ENCODE results near the gene LRRC14B.
"Not testable (repeated sequence)": the region's sequence is repeated elsewhere in the genome, so short reads cannot be mapped to it uniquely, and the experiment has no call there.

LRRC14B gene

DNA sequence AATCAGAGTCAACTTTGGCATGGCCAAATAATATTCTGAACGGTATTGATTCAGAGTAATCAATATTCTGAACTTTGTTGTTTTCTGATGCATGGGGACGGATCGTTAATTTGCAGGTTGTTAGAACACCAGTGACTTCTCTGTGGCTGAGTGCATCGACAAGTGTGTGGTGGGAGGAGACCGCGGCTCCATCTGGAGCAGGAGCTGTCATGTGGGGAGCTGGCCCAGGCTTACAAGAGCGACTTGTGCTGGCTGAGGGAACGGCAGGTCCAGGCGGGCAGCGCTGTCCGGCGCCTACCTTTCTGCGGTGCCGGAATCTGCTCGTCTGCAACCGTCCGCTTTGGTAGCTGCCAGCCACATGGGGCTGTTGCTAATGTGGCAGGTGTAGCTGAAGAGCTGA is 36.1 kb downstream of the LRRC14B start:
- H3K27ac ChIP-seq; DNase-seq (ENCODE audit: low read depth, low spot score): not testable (repeated sequence)

GRCh38 chr5:228886-229285 is 37.6 kb downstream of the LRRC14B start:
- no peak for DNase-seq (ENCODE audit: low read depth, low spot score)
- no peak overlapping the region for H3K27ac ChIP-seq

DNA sequence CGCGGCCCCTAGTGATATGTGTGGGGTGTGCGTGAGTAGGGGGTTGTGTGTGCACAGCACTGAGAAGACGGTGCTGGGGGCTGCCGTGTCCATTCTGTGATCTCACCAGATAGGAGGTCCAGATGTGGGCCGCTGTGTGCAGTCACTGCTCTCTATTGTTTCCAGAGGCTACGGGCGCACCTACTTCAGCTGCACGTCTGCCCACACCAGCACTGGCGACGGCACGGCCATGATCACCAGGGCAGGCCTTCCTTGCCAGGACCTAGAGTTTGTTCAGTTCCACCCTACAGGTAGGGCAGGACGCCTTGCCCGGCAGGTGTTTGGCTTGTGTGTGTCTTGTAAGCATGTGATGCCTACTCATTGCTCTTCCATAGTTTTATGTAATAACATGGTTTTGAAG is 39.4 kb downstream of the LRRC14B start:
- no peak for DNase-seq (ENCODE audit: low read depth, low spot score)
- no peak overlapping the region for H3K27ac ChIP-seq

DNA sequence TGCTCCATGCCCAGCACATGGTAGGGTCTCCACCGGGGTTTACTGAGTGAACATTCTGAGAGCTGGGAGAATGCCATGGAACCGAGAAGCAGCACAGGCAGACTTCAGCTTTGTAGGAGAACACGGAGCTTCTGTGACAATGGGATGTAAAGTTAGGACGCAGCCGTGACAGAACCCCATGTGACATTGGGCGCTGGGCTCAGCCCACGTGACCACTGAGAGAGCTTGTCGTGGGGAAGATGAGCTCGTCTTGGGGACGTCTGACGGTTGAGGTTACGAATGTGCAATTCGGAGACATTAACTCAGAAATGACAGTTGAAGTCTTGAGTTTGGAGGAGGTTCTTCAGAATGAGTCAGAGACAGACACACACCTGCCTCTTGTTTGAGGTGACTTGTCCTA is 40.4 kb downstream of the LRRC14B start:
- DNase-seq (ENCODE audit: low read depth, low spot score): no peak
- H3K27ac ChIP-seq: no peak overlapping the region

GRCh38 chr5:233426-233825 is 42.1 kb downstream of the LRRC14B start:
- H3K27ac ChIP-seq; DNase-seq (ENCODE audit: low read depth, low spot score): not testable (repeated sequence)

GRCh38 chr5:234450-234849 is 43.2 kb downstream of the LRRC14B start:
- H3K27ac ChIP-seq: no peak overlapping the region
- DNase-seq (ENCODE audit: low read depth, low spot score): no peak

- H3K27ac ChIP-seq; DNase-seq (ENCODE audit: low read depth, low spot score): not testable (repeated sequence)
These were observed 44.2 kb downstream of the LRRC14B start for GRCh38 chr5:235527-235926.

DNA sequence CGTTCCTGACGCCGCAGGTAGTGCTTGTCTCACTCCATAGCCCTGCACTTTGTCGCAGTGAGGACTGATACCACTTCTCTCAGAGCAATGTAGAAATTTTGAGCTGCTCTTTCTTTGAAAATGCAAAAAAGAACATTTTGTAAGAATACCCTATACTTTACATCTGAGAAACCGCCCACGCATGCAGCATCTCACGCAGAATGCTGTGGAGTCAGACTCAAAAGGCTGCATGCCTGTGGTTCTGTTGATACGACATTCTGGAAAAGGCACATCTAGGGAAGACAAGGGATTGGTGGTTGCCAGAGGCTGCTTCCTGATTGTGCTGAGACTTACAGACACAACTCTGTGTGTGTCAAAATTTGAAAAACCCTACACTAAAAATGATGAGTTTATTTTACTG is 46.6 kb downstream of the LRRC14B start:
- DNase-seq (ENCODE audit: low read depth, low spot score); H3K27ac ChIP-seq: not testable (repeated sequence)

- DNase-seq (ENCODE audit: low read depth, low spot score); H3K27ac ChIP-seq: not testable (repeated sequence)
These were observed 49.3 kb downstream of the LRRC14B start for GRCh38 chr5:240550-240949.

DNA sequence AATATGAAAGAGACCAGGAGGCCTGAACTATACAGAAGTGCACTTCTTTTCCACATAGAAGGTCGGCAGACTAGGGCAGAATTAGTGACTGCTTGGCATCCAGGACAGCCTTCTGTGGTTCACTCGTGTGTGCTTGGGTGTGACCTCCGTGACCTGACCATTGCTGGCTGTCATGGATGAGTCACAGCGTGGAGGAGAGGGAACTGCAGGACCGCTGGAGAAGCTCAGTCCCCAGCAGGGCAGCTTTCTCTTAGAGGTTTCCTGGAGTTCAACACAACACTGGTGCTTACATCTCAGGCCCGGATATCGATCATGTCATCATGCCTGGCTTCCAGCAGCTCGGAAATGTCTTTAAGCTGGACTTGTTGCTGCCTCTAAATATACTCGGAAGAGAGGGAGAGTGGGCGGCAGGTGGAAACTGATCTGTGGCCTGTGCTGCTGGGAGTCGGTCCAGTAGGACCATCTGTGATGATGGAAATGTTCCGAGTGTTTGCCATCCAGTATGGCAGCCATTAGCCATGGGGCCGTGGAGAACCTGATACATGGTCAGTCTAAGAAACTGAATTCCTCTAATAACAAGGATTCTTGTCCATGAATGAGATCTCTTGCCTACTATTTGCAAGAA is 49.9 kb downstream of the LRRC14B start:
- not testable (repeated sequence) for DNase-seq (ENCODE audit: low read depth, low spot score); H3K27ac ChIP-seq

- not testable (repeated sequence) for H3K27ac ChIP-seq; DNase-seq (ENCODE audit: low read depth, low spot score)
These were observed 52.5 kb downstream of the LRRC14B start for GRCh38 chr5:243683-244367.

- peak; percentile 1 for DNase-seq (ENCODE audit: low read depth, low spot score)
These were observed 54.4 kb downstream of the LRRC14B start for GRCh38 chr5:245717-246116.

More at GRCh38 chr5:245717-246116, 54.4 kb downstream of the LRRC14B start:
- H3K27ac ChIP-seq: peak overlapping the region; percentile 31

Data from epithelial cell of prostate (primary cell).